Ishikawa (cell line): ENCODE measurements around the gene TPP1.

Experiments
- CEBPB ChIP-seq: IDR thresholded peaks from 2 replicates; pipeline ENCODE4 v1.6.1; 2012
- CREB1 ChIP-seq: IDR thresholded peaks from 2 replicates; pipeline ENCODE4 v1.6.1; 2012; ENCODE audit warnings: low read depth
- EGR1 ChIP-seq: IDR thresholded peaks from 2 replicates; pipeline ENCODE4 v1.6.1; 2012
- EP300 ChIP-seq: IDR thresholded peaks from 2 replicates; pipeline ENCODE4 v1.6.1; 2012; ENCODE audit warnings: borderline replicate concordance
- FOXM1 ChIP-seq: IDR thresholded peaks from 2 replicates; pipeline ENCODE4 v1.6.1; 2012; ENCODE audit warnings: low read depth, borderline replicate concordance
- NFIC ChIP-seq: IDR thresholded peaks from 2 replicates; pipeline ENCODE4 v1.6.1; 2012
- RAD21 ChIP-seq: IDR thresholded peaks from 2 replicates; pipeline ENCODE4 v1.6.1; 2012; ENCODE audit warnings: low read depth
- TAF1 ChIP-seq: IDR thresholded peaks from 2 replicates; pipeline ENCODE4 v1.6.1; 2012; ENCODE audit warnings: low read depth, mild to moderate bottlenecking
- TCF12 ChIP-seq: IDR thresholded peaks from 2 replicates; pipeline ENCODE4 v1.6.1; 2012; ENCODE audit warnings: low read depth
- TEAD4 ChIP-seq: IDR thresholded peaks from 2 replicates; pipeline ENCODE4 v1.6.1; 2012
- YY1 ChIP-seq: IDR thresholded peaks from 2 replicates; pipeline ENCODE4 v1.6.1; 2012; ENCODE audit warnings: low read depth
- ZBTB7A ChIP-seq: IDR thresholded peaks from 2 replicates; pipeline ENCODE4 v1.6.1; 2012; ENCODE audit warnings: low read depth
- TF ChIP-seq, protein P1 (sequence below): IDR thresholded peaks from 2 replicates; pipeline ENCODE4 v1.6.1; 2012; ENCODE audit warnings: low read depth, mild to moderate bottlenecking
- TF ChIP-seq, protein P2 (sequence below): IDR thresholded peaks from 2 replicates; pipeline ENCODE4 v1.6.1; 2012
- TF ChIP-seq, protein P3 (sequence below): IDR thresholded peaks from 2 replicates; pipeline ENCODE4 v1.6.1; 2012

Gene TPP1

DNA sequence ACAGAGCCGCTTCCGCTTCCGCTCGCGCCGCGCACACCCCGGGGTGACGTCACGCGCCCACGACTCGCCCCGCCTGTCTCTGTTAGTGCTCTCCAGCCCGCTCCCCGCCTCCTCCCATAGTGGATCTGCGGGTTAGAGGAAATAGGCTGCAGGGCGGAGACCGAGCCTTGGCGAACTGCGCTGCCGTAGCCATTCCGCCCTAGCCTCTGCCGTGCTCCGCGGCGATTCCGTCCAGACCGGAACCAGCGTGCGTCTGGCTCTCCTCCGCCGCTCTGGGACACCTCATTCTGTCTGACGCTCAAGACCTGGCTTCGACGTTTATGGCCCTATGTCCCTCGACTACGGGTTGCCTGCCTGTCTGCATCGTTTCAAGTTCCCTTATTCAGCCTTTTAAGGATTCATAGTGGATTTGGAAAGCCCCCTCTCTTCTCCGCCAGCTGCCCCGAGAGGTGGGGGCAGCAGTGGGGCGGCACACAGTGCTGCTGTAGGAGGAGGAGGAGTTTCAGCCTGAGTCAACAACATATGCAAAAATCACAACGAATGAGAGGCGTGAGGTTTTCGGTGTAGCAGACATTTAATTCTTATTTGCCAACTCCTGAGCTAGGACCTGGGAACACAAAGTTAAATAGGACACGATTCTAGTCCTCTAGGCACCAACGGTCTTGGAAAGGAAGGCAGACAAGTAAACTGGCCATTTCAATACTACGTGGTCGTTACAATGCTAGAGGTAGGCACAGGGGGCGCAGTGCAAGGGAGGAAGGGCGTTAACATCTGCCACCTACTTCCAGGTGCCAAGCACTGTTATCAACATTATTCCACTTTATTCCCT lies 6.8 kb downstream of the TPP1 start, which contains the start of gene TAF10:
TAF10 (minus strand) TSS at position 4 of the 829 bp plus-strand sequence. CDS start 27 bp downstream, outside the sequence.
- TF ChIP-seq TAF1, result peak; percentile 85
- peak; percentile 41; the same call in 1 of the 2 replicates for TF ChIP-seq TEAD4
- peak; percentile 67 for TF ChIP-seq CREB1
- no peak for TF ChIP-seq ZBTB7A
- TF ChIP-seq EGR1, result peak; percentile 52; the same call in 1 of the 2 replicates
- TF ChIP-seq, protein P1, sequence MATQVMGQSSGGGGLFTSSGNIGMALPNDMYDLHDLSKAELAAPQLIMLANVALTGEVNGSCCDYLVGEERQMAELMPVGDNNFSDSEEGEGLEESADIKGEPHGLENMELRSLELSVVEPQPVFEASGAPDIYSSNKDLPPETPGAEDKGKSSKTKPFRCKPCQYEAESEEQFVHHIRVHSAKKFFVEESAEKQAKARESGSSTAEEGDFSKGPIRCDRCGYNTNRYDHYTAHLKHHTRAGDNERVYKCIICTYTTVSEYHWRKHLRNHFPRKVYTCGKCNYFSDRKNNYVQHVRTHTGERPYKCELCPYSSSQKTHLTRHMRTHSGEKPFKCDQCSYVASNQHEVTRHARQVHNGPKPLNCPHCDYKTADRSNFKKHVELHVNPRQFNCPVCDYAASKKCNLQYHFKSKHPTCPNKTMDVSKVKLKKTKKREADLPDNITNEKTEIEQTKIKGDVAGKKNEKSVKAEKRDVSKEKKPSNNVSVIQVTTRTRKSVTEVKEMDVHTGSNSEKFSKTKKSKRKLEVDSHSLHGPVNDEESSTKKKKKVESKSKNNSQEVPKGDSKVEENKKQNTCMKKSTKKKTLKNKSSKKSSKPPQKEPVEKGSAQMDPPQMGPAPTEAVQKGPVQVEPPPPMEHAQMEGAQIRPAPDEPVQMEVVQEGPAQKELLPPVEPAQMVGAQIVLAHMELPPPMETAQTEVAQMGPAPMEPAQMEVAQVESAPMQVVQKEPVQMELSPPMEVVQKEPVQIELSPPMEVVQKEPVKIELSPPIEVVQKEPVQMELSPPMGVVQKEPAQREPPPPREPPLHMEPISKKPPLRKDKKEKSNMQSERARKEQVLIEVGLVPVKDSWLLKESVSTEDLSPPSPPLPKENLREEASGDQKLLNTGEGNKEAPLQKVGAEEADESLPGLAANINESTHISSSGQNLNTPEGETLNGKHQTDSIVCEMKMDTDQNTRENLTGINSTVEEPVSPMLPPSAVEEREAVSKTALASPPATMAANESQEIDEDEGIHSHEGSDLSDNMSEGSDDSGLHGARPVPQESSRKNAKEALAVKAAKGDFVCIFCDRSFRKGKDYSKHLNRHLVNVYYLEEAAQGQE, result no peak
- no peak for TF ChIP-seq RAD21
- TF ChIP-seq TCF12, result peak; percentile 41; the same call in 1 of the 2 replicates
- peak; percentile 22; the same call in 1 of the 2 replicates for TF ChIP-seq EP300
- TF ChIP-seq, protein P2, sequence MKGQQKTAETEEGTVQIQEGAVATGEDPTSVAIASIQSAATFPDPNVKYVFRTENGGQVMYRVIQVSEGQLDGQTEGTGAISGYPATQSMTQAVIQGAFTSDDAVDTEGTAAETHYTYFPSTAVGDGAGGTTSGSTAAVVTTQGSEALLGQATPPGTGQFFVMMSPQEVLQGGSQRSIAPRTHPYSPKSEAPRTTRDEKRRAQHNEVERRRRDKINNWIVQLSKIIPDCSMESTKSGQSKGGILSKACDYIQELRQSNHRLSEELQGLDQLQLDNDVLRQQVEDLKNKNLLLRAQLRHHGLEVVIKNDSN, result no peak; the same call in none of the 2 replicates
- peak; percentile 4; the same call in 1 of the 2 replicates for TF ChIP-seq CEBPB
- TF ChIP-seq, protein P3, sequence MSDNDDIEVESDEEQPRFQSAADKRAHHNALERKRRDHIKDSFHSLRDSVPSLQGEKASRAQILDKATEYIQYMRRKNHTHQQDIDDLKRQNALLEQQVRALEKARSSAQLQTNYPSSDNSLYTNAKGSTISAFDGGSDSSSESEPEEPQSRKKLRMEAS, result peak; percentile 77
- TF ChIP-seq NFIC, result no peak
- TF ChIP-seq YY1, result peak; percentile 72; the same call in 1 of the 2 replicates
- no peak for TF ChIP-seq FOXM1

DNA sequence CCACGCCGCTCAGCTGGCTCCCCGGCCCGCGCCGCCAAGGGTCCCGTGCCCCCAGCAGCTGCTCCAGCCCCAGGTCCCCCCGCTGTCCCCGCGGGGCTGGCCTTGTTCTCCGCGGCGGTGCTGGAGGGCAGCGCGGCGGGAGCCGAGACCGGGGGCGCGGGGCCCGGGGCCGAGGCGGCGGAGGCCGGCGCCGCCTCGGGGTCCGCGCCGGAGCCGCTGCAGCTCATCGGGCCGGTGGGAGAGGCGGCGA lies 7.3 kb downstream of the TPP1 start:
- TF ChIP-seq, protein P1, result no peak
- no peak for TF ChIP-seq TAF1
- TF ChIP-seq, protein P3, result no peak
- no peak for TF ChIP-seq TCF12
- TF ChIP-seq NFIC, result no peak
- TF ChIP-seq, protein P2, result no peak
- no peak for TF ChIP-seq EGR1
- no peak for TF ChIP-seq FOXM1
- TF ChIP-seq ZBTB7A, result no peak
- TF ChIP-seq CEBPB, result no peak
- no peak for TF ChIP-seq EP300
- no peak for TF ChIP-seq TEAD4
- TF ChIP-seq RAD21, result no peak
- TF ChIP-seq YY1, result no peak
- no peak for TF ChIP-seq CREB1

DNA sequence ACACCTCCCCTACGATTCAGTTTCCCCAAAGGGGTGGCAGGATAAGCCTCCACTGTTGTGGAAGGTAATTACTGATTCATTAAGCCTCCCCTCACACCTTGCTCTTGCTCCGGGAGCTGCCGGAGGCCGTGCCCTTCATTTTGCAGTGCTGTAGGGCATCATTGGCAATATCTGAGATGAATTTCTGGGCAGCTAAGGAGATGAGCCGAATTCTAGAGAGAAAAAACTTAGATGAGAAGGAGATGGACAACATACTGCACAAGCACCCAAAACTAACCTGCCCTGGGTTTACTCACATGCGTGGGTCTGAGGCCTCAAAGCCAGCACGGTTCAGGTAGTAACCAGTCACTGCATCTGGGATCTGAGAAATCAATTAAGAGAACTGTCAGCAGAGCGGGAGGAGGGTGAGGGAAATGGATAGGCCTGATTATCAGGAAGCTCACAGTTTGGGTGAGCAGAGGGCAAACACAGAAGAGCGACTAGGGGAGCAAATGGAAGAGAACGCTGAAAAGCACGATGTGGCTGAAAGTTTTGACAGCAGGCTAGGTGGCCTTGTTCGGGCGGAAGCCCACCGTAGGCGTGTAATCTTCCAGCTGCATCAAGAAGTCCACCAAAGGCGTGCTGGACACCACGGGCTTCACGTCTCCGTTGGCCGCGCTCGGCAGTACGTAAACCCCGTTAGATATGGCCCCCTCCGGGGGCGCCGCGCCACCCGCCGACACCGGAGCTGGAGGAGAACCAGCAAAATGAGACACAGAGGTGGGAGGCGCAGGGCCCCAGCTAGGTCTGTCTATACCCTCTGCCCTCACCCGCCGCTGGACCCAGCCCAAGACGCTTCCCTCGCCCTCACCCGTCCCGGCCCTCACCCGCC lies 7.9 kb downstream of the TPP1 start:
- TF ChIP-seq NFIC, result 0 out of 2 replicates have a peak, but pooled peaks have one; percentile 4
- TF ChIP-seq, protein P2, result no peak

DNA sequence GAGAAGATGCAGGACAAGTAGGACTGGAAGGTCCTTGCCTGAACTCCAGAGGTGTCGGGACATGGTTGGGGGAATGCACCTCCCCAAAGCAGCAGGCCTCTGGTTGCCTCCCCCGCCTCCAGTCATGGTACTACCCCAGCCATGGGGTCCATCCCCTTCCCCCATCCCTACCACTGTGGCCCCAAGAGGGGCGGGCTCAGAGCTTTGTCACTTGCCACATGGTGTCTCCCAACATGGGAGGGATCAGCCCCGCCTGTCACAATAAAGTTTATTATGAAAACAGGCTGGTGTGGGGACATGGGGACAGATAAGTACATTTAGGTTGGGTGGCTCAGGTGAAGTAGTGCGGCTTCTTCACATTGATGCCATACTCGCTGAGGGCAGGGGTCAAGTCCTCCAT lies 8.6 kb downstream of the TPP1 start:
- TF ChIP-seq YY1 (no peak), CEBPB (no peak), ZBTB7A (no peak), FOXM1 (no peak)
- TF ChIP-seq, protein P2, result no peak
- TF ChIP-seq, protein P3, result no peak
- TF ChIP-seq, protein P1, result no peak
